Upper lobe of right lung (tissue), 1 donor: ENCODE data around the gene ZNF385D. TPM values are rescaled to one million over a fixed set of nuclear protein-coding genes. Genes with fewer than 3 reads are reported as not detected.

Experiments used
- ATAC-seq: fragments of 200-7000 bp; cut with Tn5 transposase; one replicate; pipeline ENCODE4 v1.9.1; 2020; ENCODE audit warnings: mild to moderate bottlenecking, moderate library complexity
- DNase-seq: peaks from one replicate; pipeline ENCODE4 v3.0.0-alpha.2; 2020
- H3K27ac ChIP-seq: fragments of 200-600 bp; one replicate; pipeline ENCODE4 v1.8.0; 2022
- H3K27me3 ChIP-seq: fragments of 200-600 bp; one replicate; pipeline ENCODE4 v1.8.0; 2022; ENCODE audit warnings: mild to moderate bottlenecking
- H3K36me3 ChIP-seq: fragments of 200-600 bp; one replicate; pipeline ENCODE4 v1.8.0; 2022
- H3K4me1 ChIP-seq: fragments of 200-600 bp; one replicate; pipeline ENCODE4 v1.8.0; 2022
- H3K4me3 ChIP-seq: fragments of 200-600 bp; one replicate; pipeline ENCODE4 v1.8.0; 2022; ENCODE audit warnings: mild to moderate bottlenecking
- H3K9me3 ChIP-seq: fragments of 200-600 bp; one replicate; pipeline ENCODE4 v1.8.0; 2022
- CTCF ChIP-seq: fragments of 200-600 bp; IDR thresholded peaks from one replicate; pipeline ENCODE4 v1.8.0; 2022; ENCODE audit warnings: antibody characterized with exemption
- intact Hi-C: fragments of 100-400 bp; cut with DNase I; formaldehyde crosslinking; loops from one replicate; pipeline ENCODE4 v1.11.0; 2022
- total RNA-seq: library from RNA; stranded (reverse); fragmentation: NEBNext Ultra II Directional; extraction: Animal tissue kit (Norgen Biotek cat#: 25700); gene quantifications from one replicate; pipeline ENCODE4 v1.2.1, GENCODE V29; 2021
- donor health status: DM: no; HTN: yes; CAD: no; lungs with severe emphysema.

ZNF385D gene
- total RNA-seq, 1 donor from 2014 or later = 9.4 TPM

- Histone ChIP-seq H3K27me3 (no peaks in the 10 kb centered on the region), H3K36me3 (no peaks in the 10 kb centered on the region), H3K27ac (no peak overlapping the region), H3K9me3 (no peaks in the 10 kb centered on the region), H3K4me3 (no peak overlapping the region), H3K4me1 (no peaks in the 10 kb centered on the region)
- intact Hi-C loops = no loop called here
- no peak for DNase-seq
- no peak for TF ChIP-seq CTCF
- ATAC-seq = no peak
Measured at GRCh38 chr3:21542656-21543379, 208.2 kb downstream of the ZNF385D start.

GRCh38 chr3:21540265-21540664 lies 210.7 kb downstream of the ZNF385D start:
- TF ChIP-seq CTCF = no peak
- H3K4me1 ChIP-seq = no peaks in the 10 kb centered on the region
- H3K27me3 ChIP-seq = no peaks in the 10 kb centered on the region
- DNase-seq (no peak), ATAC-seq (no peak)
- H3K4me3 ChIP-seq = no peak overlapping the region
- H3K27ac ChIP-seq = no peak overlapping the region
- no peaks in the 10 kb centered on the region for H3K36me3 ChIP-seq
- H3K9me3 ChIP-seq = no peaks in the 10 kb centered on the region
- intact Hi-C loops = no loop called here

- Histone ChIP-seq H3K36me3 (no peaks in the 10 kb centered on the region), H3K9me3 (no peaks in the 10 kb centered on the region), H3K27me3 (no peaks in the 10 kb centered on the region), H3K4me3 (no peak overlapping the region), H3K27ac (no peak overlapping the region), H3K4me1 (no peaks in the 10 kb centered on the region)
- TF ChIP-seq CTCF = no peak
- ATAC-seq (no peak), DNase-seq (no peak)
- intact Hi-C loops = no loop called here
Measured at GRCh38 chr3:21534462-21534861, 216.5 kb downstream of the ZNF385D start.

GRCh38 chr3:21533002-21533401 lies 218.0 kb downstream of the ZNF385D start:
- no peak overlapping the region for H3K27ac ChIP-seq
- H3K36me3 ChIP-seq = no peaks in the 10 kb centered on the region
- no peak for TF ChIP-seq CTCF
- intact Hi-C loops = no loop called here
- H3K27me3 ChIP-seq = no peaks in the 10 kb centered on the region
- H3K9me3 ChIP-seq = no peaks in the 10 kb centered on the region
- DNase-seq (no peak), ATAC-seq (no peak)
- H3K4me1 ChIP-seq = no peaks in the 10 kb centered on the region
- no peak overlapping the region for H3K4me3 ChIP-seq

GRCh38 chr3:21531909-21532308 lies 219.1 kb downstream of the ZNF385D start:
- DNase-seq (no peak), ATAC-seq (no peak)
- Histone ChIP-seq H3K36me3 (no peaks in the 10 kb centered on the region), H3K27me3 (no peaks in the 10 kb centered on the region), H3K4me3 (no peak overlapping the region), H3K4me1 (no peaks in the 10 kb centered on the region), H3K9me3 (no peaks in the 10 kb centered on the region), H3K27ac (no peak overlapping the region)
- intact Hi-C loops = no loop called here
- no peak for TF ChIP-seq CTCF
